ENCODE results near the gene SH2D7. TPM values are rescaled to one million over a fixed set of nuclear protein-coding genes. Genes with fewer than 3 reads are reported as not detected.

The SH2D7 gene
- total and polyA plus RNA-seq, 2 experiments from 2014 or later: 0.31 TPM; not detected in 1

GRCh38 chr15:78080088-78080460, 12.3 kb upstream of the SH2D7 start:
- Histone ChIP-seq H3K4me1 (ENCODE audit: insufficient read depth) (peaks cover 17% of the 10 kb centered on the region), H3K36me3 (ENCODE audit: insufficient read depth) (no peaks in the 10 kb centered on the region), H3F3A (replicated peaks; ENCODE audit: low read depth) (0 out of 2 replicates have a peak, but pooled peaks cover 5% of the 10 kb centered on the region), H3K4me2 (no peak overlapping the region), H3K27me3 (ENCODE audit: insufficient read depth) (0 out of 2 replicates have a peak, but pooled peaks cover 5% of the 10 kb centered on the region), H4K20me1 (replicated peaks; ENCODE audit: insufficient read depth) (0 out of 2 replicates have a peak, but pooled peaks cover 2% of the 10 kb centered on the region), H3K9me2 (ENCODE audit: insufficient read depth) (no peaks in the 10 kb centered on the region), H3K79me2 (replicated peaks; ENCODE audit: insufficient read depth) (peaks cover 6% of the 10 kb centered on the region), H3K27ac (ENCODE audit: low read depth) (no peak overlapping the region), H3K4me3 (no peak overlapping the region), H2AFZ (no peak overlapping the region)
- H3K27ac Mint-ChIP-seq: no peak overlapping the region
- no peak for DNase-seq (ENCODE audit: low spot score)
- no peaks in the 10 kb centered on the region for H3K36me3 Mint-ChIP-seq (ENCODE audit: low read depth)
- ATAC-seq: no peak
- no peaks in the 10 kb centered on the region for H3K9me3 Mint-ChIP-seq
- H3K4me3 Mint-ChIP-seq: no peak overlapping the region
- peaks cover 9% of the 10 kb centered on the region for H3K4me1 Mint-ChIP-seq
- no peak for TF ChIP-seq REST (IDR thresholded peaks at IDR 0.05; ENCODE audit: unreplicated experiment)
- TF ChIP-seq, protein P1, sequence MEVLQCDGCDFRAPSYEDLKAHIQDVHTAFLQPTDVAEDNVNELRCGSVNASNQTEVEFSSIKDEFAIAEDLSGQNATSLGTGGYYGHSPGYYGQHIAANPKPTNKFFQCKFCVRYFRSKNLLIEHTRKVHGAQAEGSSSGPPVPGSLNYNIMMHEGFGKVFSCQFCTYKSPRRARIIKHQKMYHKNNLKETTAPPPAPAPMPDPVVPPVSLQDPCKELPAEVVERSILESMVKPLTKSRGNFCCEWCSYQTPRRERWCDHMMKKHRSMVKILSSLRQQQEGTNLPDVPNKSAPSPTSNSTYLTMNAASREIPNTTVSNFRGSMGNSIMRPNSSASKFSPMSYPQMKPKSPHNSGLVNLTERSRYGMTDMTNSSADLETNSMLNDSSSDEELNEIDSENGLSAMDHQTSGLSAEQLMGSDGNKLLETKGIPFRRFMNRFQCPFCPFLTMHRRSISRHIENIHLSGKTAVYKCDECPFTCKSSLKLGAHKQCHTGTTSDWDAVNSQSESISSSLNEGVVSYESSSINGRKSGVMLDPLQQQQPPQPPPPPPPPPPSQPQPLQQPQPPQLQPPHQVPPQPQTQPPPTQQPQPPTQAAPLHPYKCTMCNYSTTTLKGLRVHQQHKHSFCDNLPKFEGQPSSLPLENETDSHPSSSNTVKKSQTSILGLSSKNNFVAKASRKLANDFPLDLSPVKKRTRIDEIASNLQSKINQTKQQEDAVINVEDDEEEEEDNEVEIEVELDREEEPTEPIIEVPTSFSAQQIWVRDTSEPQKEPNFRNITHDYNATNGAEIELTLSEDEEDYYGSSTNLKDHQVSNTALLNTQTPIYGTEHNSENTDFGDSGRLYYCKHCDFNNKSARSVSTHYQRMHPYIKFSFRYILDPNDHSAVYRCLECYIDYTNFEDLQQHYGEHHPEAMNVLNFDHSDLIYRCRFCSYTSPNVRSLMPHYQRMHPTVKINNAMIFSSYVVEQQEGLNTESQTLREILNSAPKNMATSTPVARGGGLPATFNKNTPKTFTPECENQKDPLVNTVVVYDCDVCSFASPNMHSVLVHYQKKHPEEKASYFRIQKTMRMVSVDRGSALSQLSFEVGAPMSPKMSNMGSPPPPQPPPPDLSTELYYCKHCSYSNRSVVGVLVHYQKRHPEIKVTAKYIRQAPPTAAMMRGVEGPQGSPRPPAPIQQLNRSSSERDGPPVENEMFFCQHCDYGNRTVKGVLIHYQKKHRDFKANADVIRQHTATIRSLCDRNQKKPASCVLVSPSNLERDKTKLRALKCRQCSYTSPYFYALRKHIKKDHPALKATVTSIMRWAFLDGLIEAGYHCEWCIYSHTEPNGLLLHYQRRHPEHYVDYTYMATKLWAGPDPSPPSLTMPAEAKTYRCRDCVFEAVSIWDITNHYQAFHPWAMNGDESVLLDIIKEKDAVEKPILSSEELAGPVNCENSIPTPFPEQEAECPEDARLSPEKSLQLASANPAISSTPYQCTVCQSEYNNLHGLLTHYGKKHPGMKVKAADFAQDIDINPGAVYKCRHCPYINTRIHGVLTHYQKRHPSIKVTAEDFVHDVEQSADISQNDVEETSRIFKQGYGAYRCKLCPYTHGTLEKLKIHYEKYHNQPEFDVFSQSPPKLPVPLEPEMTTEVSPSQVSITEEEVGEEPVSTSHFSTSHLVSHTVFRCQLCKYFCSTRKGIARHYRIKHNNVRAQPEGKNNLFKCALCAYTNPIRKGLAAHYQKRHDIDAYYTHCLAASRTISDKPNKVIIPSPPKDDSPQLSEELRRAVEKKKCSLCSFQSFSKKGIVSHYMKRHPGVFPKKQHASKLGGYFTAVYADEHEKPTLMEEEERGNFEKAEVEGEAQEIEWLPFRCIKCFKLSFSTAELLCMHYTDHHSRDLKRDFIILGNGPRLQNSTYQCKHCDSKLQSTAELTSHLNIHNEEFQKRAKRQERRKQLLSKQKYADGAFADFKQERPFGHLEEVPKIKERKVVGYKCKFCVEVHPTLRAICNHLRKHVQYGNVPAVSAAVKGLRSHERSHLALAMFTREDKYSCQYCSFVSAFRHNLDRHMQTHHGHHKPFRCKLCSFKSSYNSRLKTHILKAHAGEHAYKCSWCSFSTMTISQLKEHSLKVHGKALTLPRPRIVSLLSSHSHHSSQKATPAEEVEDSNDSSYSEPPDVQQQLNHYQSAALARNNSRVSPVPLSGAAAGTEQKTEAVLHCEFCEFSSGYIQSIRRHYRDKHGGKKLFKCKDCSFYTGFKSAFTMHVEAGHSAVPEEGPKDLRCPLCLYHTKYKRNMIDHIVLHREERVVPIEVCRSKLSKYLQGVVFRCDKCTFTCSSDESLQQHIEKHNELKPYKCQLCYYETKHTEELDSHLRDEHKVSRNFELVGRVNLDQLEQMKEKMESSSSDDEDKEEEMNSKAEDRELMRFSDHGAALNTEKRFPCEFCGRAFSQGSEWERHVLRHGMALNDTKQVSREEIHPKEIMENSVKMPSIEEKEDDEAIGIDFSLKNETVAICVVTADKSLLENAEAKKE (CRISPR knock-in tag; IDR thresholded peaks at IDR 0.05): no peak
- no peak for TF ChIP-seq JUNB (IDR thresholded peaks at IDR 0.05; ENCODE audit: unreplicated experiment)
- no peak for TF ChIP-seq NANOG (IDR thresholded peaks at IDR 0.05; ENCODE audit: borderline replicate concordance)
- no peak for TF ChIP-seq ETS1 (IDR thresholded peaks at IDR 0.05)
- TF ChIP-seq EZH2phosphoT487 (IDR thresholded peaks at IDR 0.05; ENCODE audit: unreplicated experiment): no peak
- TF ChIP-seq, protein P2, sequence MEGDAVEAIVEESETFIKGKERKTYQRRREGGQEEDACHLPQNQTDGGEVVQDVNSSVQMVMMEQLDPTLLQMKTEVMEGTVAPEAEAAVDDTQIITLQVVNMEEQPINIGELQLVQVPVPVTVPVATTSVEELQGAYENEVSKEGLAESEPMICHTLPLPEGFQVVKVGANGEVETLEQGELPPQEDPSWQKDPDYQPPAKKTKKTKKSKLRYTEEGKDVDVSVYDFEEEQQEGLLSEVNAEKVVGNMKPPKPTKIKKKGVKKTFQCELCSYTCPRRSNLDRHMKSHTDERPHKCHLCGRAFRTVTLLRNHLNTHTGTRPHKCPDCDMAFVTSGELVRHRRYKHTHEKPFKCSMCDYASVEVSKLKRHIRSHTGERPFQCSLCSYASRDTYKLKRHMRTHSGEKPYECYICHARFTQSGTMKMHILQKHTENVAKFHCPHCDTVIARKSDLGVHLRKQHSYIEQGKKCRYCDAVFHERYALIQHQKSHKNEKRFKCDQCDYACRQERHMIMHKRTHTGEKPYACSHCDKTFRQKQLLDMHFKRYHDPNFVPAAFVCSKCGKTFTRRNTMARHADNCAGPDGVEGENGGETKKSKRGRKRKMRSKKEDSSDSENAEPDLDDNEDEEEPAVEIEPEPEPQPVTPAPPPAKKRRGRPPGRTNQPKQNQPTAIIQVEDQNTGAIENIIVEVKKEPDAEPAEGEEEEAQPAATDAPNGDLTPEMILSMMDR (conservative IDR thresholded peaks at IDR 0.05; ENCODE audit: low read depth in 2 of 2): no peak
- TF ChIP-seq POLR2AphosphoS5 (IDR thresholded peaks at IDR 0.05; ENCODE audit: low read depth): no peak
- TF ChIP-seq STAT1 (IDR thresholded peaks at IDR 0.05; ENCODE audit: unreplicated experiment): no peak
- no peak for TF ChIP-seq ZNF114 (CRISPR knock-in tag; IDR thresholded peaks at IDR 0.05)
- TF ChIP-seq EZH2 (IDR thresholded peaks at IDR 0.05; ENCODE audit: low read depth, unreplicated experiment): no peak
- TF ChIP-seq CREB1 (CRISPR knock-in tag; IDR thresholded peaks at IDR 0.05; ENCODE audit: low read depth): no peak
- no peak for TF ChIP-seq ZNF331 (CRISPR knock-in tag; IDR thresholded peaks at IDR 0.05; ENCODE audit: low read depth)
- H3K27me3 Mint-ChIP-seq (ENCODE audit: insufficient read depth, low read depth, poor library complexity): peaks cover 8% of the 10 kb centered on the region
